ENCODE data around the gene TSFM. TPM values are rescaled to one million over a fixed set of nuclear protein-coding genes. Genes with fewer than 3 reads are reported as not detected.

Gene TSFM
- total and polyA plus RNA-seq, 2 of the 4 experiments (the other 2 are of a cell fraction) = 11.5 to 14.0 TPM

DNA sequence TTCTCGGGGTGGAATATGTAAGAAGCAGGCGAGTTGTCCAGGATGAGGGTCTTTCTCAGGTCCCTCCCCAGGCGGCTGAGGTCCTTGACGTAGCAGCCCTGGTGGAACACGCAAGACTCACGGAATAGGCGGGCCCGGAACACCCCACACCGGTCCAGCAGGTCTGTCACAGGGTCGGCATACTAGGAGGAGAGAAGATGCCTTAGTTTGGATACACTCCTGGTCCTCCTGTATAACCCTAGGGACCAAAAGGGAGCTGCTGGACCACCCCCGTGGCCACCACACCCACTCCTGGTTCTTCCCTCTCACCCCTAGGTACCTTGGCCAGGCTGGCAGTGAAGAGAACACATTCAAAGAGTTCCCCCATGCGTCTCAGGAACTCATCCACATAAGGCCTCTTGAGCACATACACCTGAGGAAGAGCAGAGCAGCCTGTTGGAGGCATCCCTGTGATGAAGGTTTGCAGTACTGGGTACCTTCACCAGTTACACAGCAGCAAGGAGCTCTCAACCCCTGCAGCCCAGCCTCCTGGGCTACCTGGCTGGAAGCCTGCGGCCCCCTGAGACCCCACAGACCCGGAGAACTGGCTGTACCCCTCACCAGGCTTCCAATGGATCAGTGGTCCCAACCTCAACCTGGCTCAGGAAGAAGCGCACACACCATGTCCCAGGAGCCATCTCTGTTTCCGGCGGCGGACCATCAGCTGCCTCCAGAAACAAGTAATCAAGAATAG is 41.5 kb downstream of the TSFM start:
- H4K8ac ChIP-seq (ENCODE audit: low read depth in 2 of 2, low read length in 2 of 2) = no peak overlapping the region
- no peak overlapping the region for H3K14ac ChIP-seq (replicated peaks; ENCODE audit: low read depth, low read length)
- H2AFZ ChIP-seq (replicated peaks; ENCODE audit: low read length, poor library complexity) = no peak overlapping the region
- no peak for DNase-seq
- no peaks in the 10 kb centered on the region for H3K9me3 ChIP-seq (ENCODE audit: control insufficient read depth, insufficient read depth, low read length)
- H3K4ac ChIP-seq (ENCODE audit: low read depth, low read length) = no peak overlapping the region
- H3K27ac ChIP-seq (ENCODE audit: insufficient read depth, low read length) = no peak overlapping the region
- peaks cover 85% of the 10 kb centered on the region for H3K36me3 ChIP-seq (ENCODE audit: control insufficient read depth, insufficient read depth, low read length)
- H3K79me1 ChIP-seq (ENCODE audit: low read depth in 1 of 2, low read length in 2 of 2) = peaks cover 45 to 73% of the 10 kb centered on the region in 2 experiments
- H3K9ac ChIP-seq (ENCODE audit: low read depth, low read length) = no peak overlapping the region
- no peak overlapping the region for H3K18ac ChIP-seq (ENCODE audit: low read depth, low read length)
- H3K4me2 ChIP-seq (ENCODE audit: low read depth, low read length) = no peak overlapping the region
- H2AK9ac ChIP-seq (replicated peaks; ENCODE audit: low read depth, low read length, poor library complexity) = no peak overlapping the region
- no peaks in the 10 kb centered on the region for H3K27me3 ChIP-seq (ENCODE audit: control insufficient read depth, insufficient read depth, low read length)
- WGBS, 2 experiments (ENCODE audit: extremely low coverage in 2 of 2, insufficient read length in 1 of 2) = 93% methylated on average over 3 of the region's 18 CpGs; no CpG with 5 or more reads in 1 of the 2 experiments
- intact Hi-C loops (cut with micrococcal nuclease) = no loop called here
- H2BK20ac ChIP-seq (ENCODE audit: low read depth, low read length) = no peak overlapping the region
- no peak overlapping the region for H3K56ac ChIP-seq (ENCODE audit: extremely low read depth, insufficient read depth, low read length)
- H4K5ac ChIP-seq (ENCODE audit: low read depth, low read length) = no peak overlapping the region
- no peak overlapping the region for H4K91ac ChIP-seq (ENCODE audit: insufficient read depth, low read depth, low read length)
- no peak overlapping the region for H2BK120ac ChIP-seq (ENCODE audit: low read depth, low read length)
- TF ChIP-seq RAD21 (IDR thresholded peaks at IDR 0.05; ENCODE audit: low read length) (no peak), FOS (IDR thresholded peaks at IDR 0.05; ENCODE audit: low read depth, low read length) (no peak), SMC3 (IDR thresholded peaks at IDR 0.05; ENCODE audit: low read depth, low read length) (no peak), CHD1 (IDR thresholded peaks at IDR 0.05; ENCODE audit: low read depth, low read length) (no peak)
- TF ChIP-seq, protein P1, sequence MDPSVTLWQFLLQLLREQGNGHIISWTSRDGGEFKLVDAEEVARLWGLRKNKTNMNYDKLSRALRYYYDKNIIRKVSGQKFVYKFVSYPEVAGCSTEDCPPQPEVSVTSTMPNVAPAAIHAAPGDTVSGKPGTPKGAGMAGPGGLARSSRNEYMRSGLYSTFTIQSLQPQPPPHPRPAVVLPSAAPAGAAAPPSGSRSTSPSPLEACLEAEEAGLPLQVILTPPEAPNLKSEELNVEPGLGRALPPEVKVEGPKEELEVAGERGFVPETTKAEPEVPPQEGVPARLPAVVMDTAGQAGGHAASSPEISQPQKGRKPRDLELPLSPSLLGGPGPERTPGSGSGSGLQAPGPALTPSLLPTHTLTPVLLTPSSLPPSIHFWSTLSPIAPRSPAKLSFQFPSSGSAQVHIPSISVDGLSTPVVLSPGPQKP (IDR thresholded peaks at IDR 0.05; ENCODE audit: borderline replicate concordance, low read depth, low read length) = no peak
- TF ChIP-seq, protein P2, sequence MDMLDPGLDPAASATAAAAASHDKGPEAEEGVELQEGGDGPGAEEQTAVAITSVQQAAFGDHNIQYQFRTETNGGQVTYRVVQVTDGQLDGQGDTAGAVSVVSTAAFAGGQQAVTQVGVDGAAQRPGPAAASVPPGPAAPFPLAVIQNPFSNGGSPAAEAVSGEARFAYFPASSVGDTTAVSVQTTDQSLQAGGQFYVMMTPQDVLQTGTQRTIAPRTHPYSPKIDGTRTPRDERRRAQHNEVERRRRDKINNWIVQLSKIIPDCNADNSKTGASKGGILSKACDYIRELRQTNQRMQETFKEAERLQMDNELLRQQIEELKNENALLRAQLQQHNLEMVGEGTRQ (IDR thresholded peaks at IDR 0.05; ENCODE audit: low read depth, low read length) = no peak
- H3K4me3 ChIP-seq (ENCODE audit: insufficient read depth, low read depth, low read length) = no peak overlapping the region
- H2BK5ac ChIP-seq (ENCODE audit: low read depth, low read length, poor library complexity, severe bottlenecking) = no peak overlapping the region
- BruUV-seq (replicated peaks) = no TSS peak
- peaks cover 2% of the 10 kb centered on the region; the same call in 1 of the 2 replicates for H3K9me1 ChIP-seq (ENCODE audit: insufficient read depth, low read length)
- H3K23ac ChIP-seq (ENCODE audit: low read depth, low read length) = no peak overlapping the region
- POLR2A ChIA-PET (ENCODE audit: unreplicated experiment) = no interaction called here
- CTCF ChIA-PET = no interaction called here
- peaks cover 1% of the 10 kb centered on the region; the same call in 1 of the 2 replicates for H3K4me1 ChIP-seq (ENCODE audit: control insufficient read depth, insufficient read depth, low read length)
- dilution Hi-C loops (cut with HindIII; ENCODE audit: low sequenced_read_pairs, unreplicated experiment) = no loop called here
- peaks cover 64% of the 10 kb centered on the region for H4K20me1 ChIP-seq (ENCODE audit: insufficient read depth, low read length)
- H2BK15ac ChIP-seq (ENCODE audit: low read depth, low read length) = no peak overlapping the region
- ATAC-seq (ENCODE audit: low read depth) = no peak
- in situ Hi-C loops (cut with MboI; ENCODE audit: low sequenced_read_pairs) = no loop called here
- H2AK5ac ChIP-seq (ENCODE audit: low read depth, low read length) = no peak overlapping the region
